K562 (cell line): ENCODE results near the gene RAB31. TPM values are rescaled to one million over a fixed set of nuclear protein-coding genes. Genes with fewer than 3 reads are reported as not detected.

Experiments used
- ATAC-seq: fragments of 200-7000 bp; cut with Tn5 transposase; 3 replicates; pipeline ENCODE4 v1.9.1; 2020; ENCODE audit warnings: moderate library complexity
- BruUV-seq: library from RNA; stranded (reverse); fragments of 400-500 nt; replicated peaks from 2 replicates; lab custom pipeline; 2021; lab: Mats Ljungman, UMichigan
- CTCF ChIA-PET: fragments of 300-600 bp; formaldehyde crosslinking; extraction: SDS; loops from one replicate; lab custom pipeline; 2021; ENCODE audit warnings: low intra/inter-chr PET ratio; lab: Yijun Ruan, JAX
- POLR2A ChIA-PET: fragments of 300-600, 350-650 bp; sonication (Branson Sonifier 250); formaldehyde crosslinking; extraction: SDS; loops from one replicate; lab custom pipeline; 2021; ENCODE audit warnings: antibody characterized with exemption, inconsistent platforms; lab: Yijun Ruan, JAX
- DNase-seq, 4 experiments: peaks; one replicate each; pipeline versions ENCODE4 v3.0.0 to v3.0.0-alpha.2; 2011 to 2018; ENCODE audit warnings: low spot score in 3 of 4, mixed read lengths in 3 of 4; ENCODE audit errors: extremely low read depth in 1 of 4
- FAIRE-seq: peaks from 2 replicates; lab custom pipeline; 2011; peaks lifted over from hg19 to GRCh38; lab: Jason Lieb, UNC
- H2AFZ ChIP-seq: 2 replicates; pipeline ENCODE4 v1.6.0; 2011; ENCODE audit warnings: low read depth, low read length, control low read depth, inconsistent platforms
- H3K27ac ChIP-seq: fragments of 200-600 bp; 3 replicates; pipeline ENCODE4 v1.8.0; 2011; ENCODE audit warnings: low read depth, mild to moderate bottlenecking, control low read depth, inconsistent platforms, low read length, moderate library complexity, mixed read lengths; ENCODE audit errors: extremely low read depth
- H3K27me3 ChIP-seq, 2 experiments: fragments of 300-600 bp in 1 of 2; 2 replicates in 1 of 2; 3 replicates in 1 of 2; pipeline versions ENCODE4 v1.6.0 to v1.8.0; 2011; ENCODE audit warnings: inconsistent platforms in 2 of 2, low read length in 2 of 2, mild to moderate bottlenecking in 1 of 2, mixed read lengths in 1 of 2, moderate library complexity in 1 of 2; ENCODE audit not compliant: control insufficient read depth in 2 of 2, insufficient read depth in 2 of 2
- H3K36me3 ChIP-seq: fragments of 300-600 bp; 3 replicates; pipeline ENCODE4 v1.8.0; 2011; ENCODE audit warnings: mild to moderate bottlenecking, low read length, inconsistent platforms; ENCODE audit not compliant: control insufficient read depth, insufficient read depth
- H3K4me1 ChIP-seq, 2 experiments: fragments of 200-600 bp in 1 of 2; replicated peaks in 1 of 2; 2 replicates in 1 of 2; 3 replicates in 1 of 2; pipeline versions ENCODE4 v1.5.1 to v1.8.0; 2011; ENCODE audit warnings: inconsistent platforms in 2 of 2, low read length in 2 of 2, mild to moderate bottlenecking in 1 of 2, mixed read lengths in 1 of 2, moderate library complexity in 1 of 2; ENCODE audit not compliant: control insufficient read depth in 2 of 2, insufficient read depth in 2 of 2
- H3K4me2 ChIP-seq: 2 replicates; pipeline ENCODE4 v1.6.1; 2011; ENCODE audit warnings: low read length, control low read depth, inconsistent platforms, mixed read lengths; ENCODE audit not compliant: insufficient read depth
- H3K4me3 ChIP-seq: fragments of 200-600 bp; sonication (generic), shearing (Covaris generic); 2 replicates; pipeline ENCODE4 v1.5.1; 2016; ENCODE audit warnings: control low read depth, inconsistent platforms
- H3K79me2 ChIP-seq: fragments of 200-600 bp; 3 replicates; pipeline ENCODE4 v1.8.0; 2011; ENCODE audit warnings: low read length, inconsistent platforms; ENCODE audit not compliant: control insufficient read depth, insufficient read depth
- H3K9ac ChIP-seq, 2 experiments: 2 replicates each; pipeline versions ENCODE4 v1.6.0 to v1.6.1; 2011; ENCODE audit warnings: low read depth in 2 of 2, low read length in 2 of 2, control low read depth in 1 of 2, inconsistent platforms in 1 of 2, mild to moderate bottlenecking in 1 of 2, mixed read lengths in 1 of 2; ENCODE audit not compliant: insufficient read depth in 1 of 2
- H3K9me1 ChIP-seq: one replicate; pipeline ENCODE4 v1.6.0; 2011; ENCODE audit warnings: inconsistent platforms, mild to moderate bottlenecking, low read length, moderate library complexity; ENCODE audit not compliant: control insufficient read depth, insufficient read depth
- H3K9me3 ChIP-seq: replicated peaks from 2 replicates; pipeline ENCODE4 v1.5.1; 2011; ENCODE audit warnings: low read depth, low read length, inconsistent platforms; ENCODE audit not compliant: control insufficient read depth, insufficient read depth
- H4K20me1 ChIP-seq: replicated peaks from 2 replicates; pipeline ENCODE4 v1.6.1; 2011; ENCODE audit warnings: low read length, inconsistent platforms, mixed read lengths; ENCODE audit not compliant: control insufficient read depth, insufficient read depth
- CBX1 ChIP-seq: sonication (generic); IDR thresholded peaks from 2 replicates; pipeline ENCODE4 v1.6.1; 2016; ENCODE audit warnings: antibody characterized with exemption, low read depth, mild to moderate bottlenecking
- CHD2 ChIP-seq: IDR thresholded peaks from 2 replicates; pipeline ENCODE4 v1.6.1; 2011; ENCODE audit warnings: low read depth, low read length
- E2F3 ChIP-seq: fragments of 250-450 bp; sonication (Bioruptor Pico); IDR thresholded peaks from 2 replicates; pipeline ENCODE4 v1.4.0; 2020; ENCODE audit warnings: mild to moderate bottlenecking
- HDAC6 ChIP-seq: IDR thresholded peaks from 2 replicates; pipeline ENCODE4 v1.6.1; 2012; ENCODE audit warnings: low read depth, mild to moderate bottlenecking, control low read depth, inconsistent platforms, low read length, moderate library complexity
- HOXB6 ChIP-seq: fragments of 250-450 bp; sonication (Bioruptor Pico); IDR thresholded peaks from 2 replicates; pipeline ENCODE4 v1.5.1; 2022; ENCODE audit warnings: mild to moderate bottlenecking, borderline replicate concordance
- IRF1 ChIP-seq: sonication (generic); formaldehyde crosslinking; IDR thresholded peaks from 2 replicates; pipeline ENCODE4 v1.8.0; 2022; ENCODE audit warnings: missing genetic modification reagents, mild to moderate bottlenecking, borderline replicate concordance
- JUNB ChIP-seq: fragments of 450-650 bp; formaldehyde crosslinking; conservative IDR thresholded peaks from 2 replicates; pipeline ENCODE4 v1.4.0; 2020; ENCODE audit warnings: mild to moderate bottlenecking
- MCM5 ChIP-seq: fragments of 450-650 bp; IDR thresholded peaks from 2 replicates; pipeline ENCODE4 v1.6.1; 2016; ENCODE audit warnings: low read depth
- WGBS: fragments of 100-300 bp; shearing (Covaris generic); methylation state at CpG from one replicate; pipeline ENCODE4 v1.1.6; 2016; ENCODE audit warnings: low coverage, mixed read lengths; ENCODE audit not compliant: insufficient coverage; ENCODE audit errors: missing lambda C conversion rate; 5-methylcytosine and 5-hydroxymethylcytosine counted together
- in situ Hi-C: fragments of 300-500 bp; cut with MboI; formaldehyde crosslinking; loops from 4 replicates; pipeline ENCODE4 v1.15.0; 2018; ENCODE audit warnings: inconsistent platforms, mixed read lengths
- intact Hi-C: fragments of 100-400 bp; cut with micrococcal nuclease; formaldehyde crosslinking; loops from 2 replicates; pipeline ENCODE4 v1.14.2; 2022
- polyA plus RNA-seq, 8 experiments: library from polyadenylated mRNA; depleted of rRNA in 4 of 8; stranded (reverse) in 5 of 8; unstranded in 3 of 8; fragments of >200 nt; fragmentation: Nextera tagmentation in 2 of 8; fragmentation: Illumina TruSeq in 1 of 8; extraction: Ambion mirVana in 2 of 8; extraction: Trizol in 1 of 8; gene quantifications; 2 replicates each; pipeline versions ENCODE4 v1.2.1 to v1.2.3, GENCODE V29; 2011 to 2014; ENCODE audit warnings: inconsistent platforms in 1 of 8, missing spikeins in 1 of 8
- total RNA-seq, 7 experiments: library from RNA; depleted of rRNA in 6 of 7; stranded (reverse); fragments of >200 nt in 6 of 7; fragmentation: Illumina TruSeq in 2 of 7; extraction: Trizol in 2 of 7; gene quantifications; 2 replicates each; pipeline versions ENCODE4 v1.2.1 to v1.2.3, GENCODE V29; 2011 to 2021; ENCODE audit warnings: low replicate concordance in 1 of 7

Gene RAB31
- total and polyA plus RNA-seq, 9 of the 15 experiments (the other 6 are each of a cell fraction or from before 2014, with no cell fraction given): 20.7 to 70.4 (median 41.3) TPM

DNA sequence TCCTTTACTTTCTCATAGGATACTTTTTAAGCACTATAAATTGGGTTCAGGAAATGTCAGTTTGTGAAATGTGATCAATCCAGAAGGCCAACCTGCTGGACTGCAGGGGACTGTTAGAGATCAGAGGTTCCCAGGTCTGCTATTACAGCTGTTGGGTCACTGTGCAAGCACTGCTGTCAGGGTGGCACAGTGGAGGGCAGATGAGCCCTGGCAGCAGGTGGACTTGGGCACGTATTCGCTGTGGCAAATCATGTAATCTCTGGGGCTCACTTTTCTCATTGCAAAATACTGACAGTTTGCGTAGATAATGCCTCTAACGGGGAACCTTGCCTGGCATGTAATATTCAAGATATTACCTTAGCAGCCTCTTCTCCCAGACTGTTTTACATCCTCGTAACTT lies 18.1 kb downstream of the RAB31 start:
- FAIRE-seq (no peak), ATAC-seq (no peak; the same call in 2 of the 3 replicates), DNase-seq (no peak)
- Histone ChIP-seq H3K79me2 (peaks cover 21% of the 10 kb centered on the region; the same call in 2 of the 3 replicates), H3K4me3 (no peak overlapping the region), H3K27ac (no peak overlapping the region), H3K9ac (0 out of 4 replicates have a peak overlapping the region, but pooled peaks of 1 of the 2 experiments have one; percentile 22), H4K20me1 (no peaks in the 10 kb centered on the region), H3K27me3 (no peaks in the 10 kb centered on the region), H3K4me2 (no peak overlapping the region), H2AFZ (no peak overlapping the region), H3K4me1 (no peaks in the 10 kb centered on the region; a peak in 1 of 5 replicates), H3K9me1 (no peaks in the 10 kb centered on the region), H3K36me3 (peaks cover 20% of the 10 kb centered on the region; the same call in 2 of the 3 replicates), H3K9me3 (peaks cover 3% of the 10 kb centered on the region; the same call in 1 of the 2 replicates)
- WGBS: 84% methylated on average over 5 of the region's 5 CpGs
- no peak for TF ChIP-seq CBX1
- TF ChIP-seq CHD2: no peak
- no peak for TF ChIP-seq JUNB (CRISPR knock-in tag)
- TF ChIP-seq IRF1: no peak
- no peak for TF ChIP-seq HDAC6
- TF ChIP-seq HOXB6: no peak
- TF ChIP-seq MCM5: no peak
- no peak for TF ChIP-seq E2F3 (CRISPR knock-in tag)
- intact Hi-C loops: no loop called here
- POLR2A ChIA-PET: interaction anchor here (1.1 to 2.3 kb wide), 3 partner anchors 9 to 12 kb away, joined by 3 to 6 read pairs (median 5); no protein-coding TSS in a partner anchor
- no TSS peak for BruUV-seq
- CTCF ChIA-PET: no interaction called here
- in situ Hi-C loops: no loop called here
